Measurements from ENCODE around the gene PKIB.

The PKIB gene

DNA sequence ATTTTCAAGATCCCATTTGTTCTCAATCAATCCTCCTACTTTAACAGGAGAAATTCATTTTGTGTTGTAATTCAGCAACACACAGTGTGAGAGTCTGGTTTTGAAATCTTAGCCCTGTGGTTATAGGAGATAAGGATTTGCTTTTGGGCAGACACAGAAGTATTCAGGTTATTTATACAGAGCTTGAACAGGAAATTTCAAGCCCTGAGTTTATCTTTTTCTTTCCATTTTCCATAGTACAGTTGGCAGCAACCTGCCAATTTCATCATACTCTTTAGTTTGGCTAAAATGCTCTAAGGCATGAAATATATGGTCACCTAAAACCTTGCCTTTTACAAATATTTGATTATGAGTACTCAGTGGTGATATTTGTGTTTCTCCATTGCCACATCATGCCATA, 41.4 kb downstream of the PKIB start:
- Histone ChIP-seq H3K9me2 (replicated peaks; ENCODE audit: insufficient read depth, low read length) (no peaks in the 10 kb centered on the region), H3K4me2 (ENCODE audit: low read depth, low read length) (no peak overlapping the region), H3K79me2 (ENCODE audit: low read length) (no peaks in the 10 kb centered on the region), H2AFZ (ENCODE audit: low read length) (no peak overlapping the region), H3F3A (ENCODE audit: insufficient read depth, low read length) (no peaks in the 10 kb centered on the region), H3K36me3 (replicated peaks; ENCODE audit: insufficient read depth, low read length) (no peaks in the 10 kb centered on the region), H4K20me1 (ENCODE audit: insufficient read depth, low read length) (no peaks in the 10 kb centered on the region), H3K4me1 (ENCODE audit: low read length) (no peaks in the 10 kb centered on the region), H3K9ac (ENCODE audit: low read length) (no peak overlapping the region), H3K9me3 (replicated peaks; ENCODE audit: insufficient read depth, low read length) (no peaks in the 10 kb centered on the region), H3K27me3 (replicated peaks; ENCODE audit: insufficient read depth, low read length) (no peaks in the 10 kb centered on the region), H3K27ac (ENCODE audit: low read length) (no peak overlapping the region), H3K4me3 (ENCODE audit: low read length) (no peak overlapping the region)
- no peak for DNase-seq
- TF ChIP-seq EZH2phosphoT487 (IDR thresholded peaks at IDR 0.05; ENCODE audit: low read length) = no peak
- no peak for TF ChIP-seq EZH2 (optimal IDR thresholded peaks at IDR 0.05; ENCODE audit: low read depth, low read length)
- TF ChIP-seq, protein P1, sequence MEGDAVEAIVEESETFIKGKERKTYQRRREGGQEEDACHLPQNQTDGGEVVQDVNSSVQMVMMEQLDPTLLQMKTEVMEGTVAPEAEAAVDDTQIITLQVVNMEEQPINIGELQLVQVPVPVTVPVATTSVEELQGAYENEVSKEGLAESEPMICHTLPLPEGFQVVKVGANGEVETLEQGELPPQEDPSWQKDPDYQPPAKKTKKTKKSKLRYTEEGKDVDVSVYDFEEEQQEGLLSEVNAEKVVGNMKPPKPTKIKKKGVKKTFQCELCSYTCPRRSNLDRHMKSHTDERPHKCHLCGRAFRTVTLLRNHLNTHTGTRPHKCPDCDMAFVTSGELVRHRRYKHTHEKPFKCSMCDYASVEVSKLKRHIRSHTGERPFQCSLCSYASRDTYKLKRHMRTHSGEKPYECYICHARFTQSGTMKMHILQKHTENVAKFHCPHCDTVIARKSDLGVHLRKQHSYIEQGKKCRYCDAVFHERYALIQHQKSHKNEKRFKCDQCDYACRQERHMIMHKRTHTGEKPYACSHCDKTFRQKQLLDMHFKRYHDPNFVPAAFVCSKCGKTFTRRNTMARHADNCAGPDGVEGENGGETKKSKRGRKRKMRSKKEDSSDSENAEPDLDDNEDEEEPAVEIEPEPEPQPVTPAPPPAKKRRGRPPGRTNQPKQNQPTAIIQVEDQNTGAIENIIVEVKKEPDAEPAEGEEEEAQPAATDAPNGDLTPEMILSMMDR (IDR thresholded peaks at IDR 0.05; ENCODE audit: low read length) = no peak

DNA sequence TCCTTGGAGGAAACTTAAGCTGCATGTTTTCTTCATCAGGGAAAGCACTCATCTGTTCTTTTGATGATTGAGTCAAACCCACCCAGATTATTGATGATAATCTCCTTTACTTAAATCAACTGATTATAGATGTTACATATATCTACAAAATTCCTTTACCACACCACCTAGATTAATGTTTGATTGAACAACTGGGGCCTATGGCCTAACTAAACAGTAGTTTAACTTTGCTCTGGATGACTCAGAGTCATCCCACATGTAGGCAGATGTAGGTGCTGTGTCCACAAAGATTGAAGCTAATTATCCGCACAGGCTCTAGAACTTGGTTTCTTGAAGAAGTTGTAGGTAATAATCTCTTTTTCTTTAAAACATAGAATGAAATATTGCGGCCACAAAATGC, 42.2 kb downstream of the PKIB start:
- TF ChIP-seq EZH2phosphoT487 (IDR thresholded peaks at IDR 0.05; ENCODE audit: low read length) = no peak
- no peak for TF ChIP-seq EZH2 (optimal IDR thresholded peaks at IDR 0.05; ENCODE audit: low read depth, low read length)
- TF ChIP-seq, protein P1 (IDR thresholded peaks at IDR 0.05; ENCODE audit: low read length) = no peak
- H3K27me3 ChIP-seq (replicated peaks; ENCODE audit: insufficient read depth, low read length) = no peaks in the 10 kb centered on the region
- no peaks in the 10 kb centered on the region for H3K4me1 ChIP-seq (ENCODE audit: low read length)
- no peak overlapping the region for H3K27ac ChIP-seq (ENCODE audit: low read length)
- no peak overlapping the region for H3K4me2 ChIP-seq (ENCODE audit: low read depth, low read length)
- H2AFZ ChIP-seq (ENCODE audit: low read length) = no peak overlapping the region
- no peaks in the 10 kb centered on the region for H4K20me1 ChIP-seq (ENCODE audit: insufficient read depth, low read length)
- H3F3A ChIP-seq (ENCODE audit: insufficient read depth, low read length) = no peaks in the 10 kb centered on the region
- no peaks in the 10 kb centered on the region for H3K9me3 ChIP-seq (replicated peaks; ENCODE audit: insufficient read depth, low read length)
- no peaks in the 10 kb centered on the region for H3K79me2 ChIP-seq (ENCODE audit: low read length)
- H3K9ac ChIP-seq (ENCODE audit: low read length) = no peak overlapping the region
- H3K36me3 ChIP-seq (replicated peaks; ENCODE audit: insufficient read depth, low read length) = no peaks in the 10 kb centered on the region
- no peak overlapping the region for H3K4me3 ChIP-seq (ENCODE audit: low read length)
- no peak for DNase-seq
- no peaks in the 10 kb centered on the region for H3K9me2 ChIP-seq (replicated peaks; ENCODE audit: insufficient read depth, low read length)

DNA sequence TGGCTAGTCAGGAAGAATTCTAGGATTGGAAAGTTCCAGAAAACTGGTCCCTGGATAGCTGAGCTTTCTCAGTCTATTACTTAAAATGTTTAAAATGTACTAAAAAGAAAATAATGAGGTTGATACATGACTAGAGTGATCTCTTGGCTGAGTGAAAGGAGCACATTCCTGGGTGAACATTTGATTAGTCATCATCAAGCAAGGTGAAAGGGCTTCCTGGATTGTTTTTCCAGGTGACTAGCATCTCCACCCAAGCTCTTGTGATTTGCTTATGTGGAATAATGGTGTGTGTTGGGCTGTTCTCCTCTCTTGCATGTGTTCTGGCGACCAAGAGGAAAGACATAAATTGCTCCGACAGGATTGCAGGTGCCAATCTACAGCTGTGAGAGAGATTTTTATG, 42.9 kb downstream of the PKIB start:
- H3K79me2 ChIP-seq (ENCODE audit: low read length) = no peaks in the 10 kb centered on the region
- H2AFZ ChIP-seq (ENCODE audit: low read length) = no peak overlapping the region
- TF ChIP-seq EZH2 (optimal IDR thresholded peaks at IDR 0.05; ENCODE audit: low read depth, low read length) = no peak
- TF ChIP-seq, protein P1 (IDR thresholded peaks at IDR 0.05; ENCODE audit: low read length) = no peak
- TF ChIP-seq EZH2phosphoT487 (IDR thresholded peaks at IDR 0.05; ENCODE audit: low read length) = no peak
- no peak overlapping the region for H3K4me3 ChIP-seq (ENCODE audit: low read length)
- H3K27me3 ChIP-seq (replicated peaks; ENCODE audit: insufficient read depth, low read length) = no peaks in the 10 kb centered on the region
- H3K36me3 ChIP-seq (replicated peaks; ENCODE audit: insufficient read depth, low read length) = no peaks in the 10 kb centered on the region
- no peaks in the 10 kb centered on the region for H3K9me3 ChIP-seq (replicated peaks; ENCODE audit: insufficient read depth, low read length)
- H3K27ac ChIP-seq (ENCODE audit: low read length) = no peak overlapping the region
- H3K4me1 ChIP-seq (ENCODE audit: low read length) = no peaks in the 10 kb centered on the region
- H3F3A ChIP-seq (ENCODE audit: insufficient read depth, low read length) = no peaks in the 10 kb centered on the region
- no peak overlapping the region for H3K9ac ChIP-seq (ENCODE audit: low read length)
- no peaks in the 10 kb centered on the region for H3K9me2 ChIP-seq (replicated peaks; ENCODE audit: insufficient read depth, low read length)
- no peak overlapping the region for H3K4me2 ChIP-seq (ENCODE audit: low read depth, low read length)
- H4K20me1 ChIP-seq (ENCODE audit: insufficient read depth, low read length) = no peaks in the 10 kb centered on the region
- no peak for DNase-seq
